Right lobe of liver (tissue), 4 donors: ENCODE measurements around the gene ENTHD1.

ENCODE experiments used
- CTCF ChIP-seq, 4 donors: fragments of 200-600 bp in 3 of 4; fragments of 450-650 bp in 1 of 4; IDR thresholded peaks; one replicate each; pipeline versions ENCODE4 v1.5.1 to v1.8.0; 2016 to 2022; ENCODE audit warnings: antibody characterized with exemption in 4 of 4, mild to moderate bottlenecking in 2 of 4
- POLR2A ChIP-seq: fragments of 450-650 bp; IDR thresholded peaks from one replicate; pipeline ENCODE4 v1.6.1; 2017; ENCODE audit warnings: antibody characterized with exemption, mild to moderate bottlenecking
- donor health status: DM: no; HTN: no; CAD: no.
- donor health status: DM: no; HTN: no; CAD: no.
- donor health status: DM: no; HTN: yes; CAD: no.

- TF ChIP-seq CTCF (IDR thresholded peaks at IDR 0.05) (no peak), POLR2A (no peak)
Observed at GRCh38 chr22:39852799-39853198, 40.8 kb downstream of the ENTHD1 start.
